Cortex of kidney (tissue), 1 donor: Measurements from ENCODE around the gene GBP1.
"Not testable (repeated sequence)": the region's sequence is repeated elsewhere in the genome, so short reads cannot be mapped to it uniquely, and the experiment has no call there.

Experiments used
- DNase-seq: peaks from one replicate; lab custom pipeline; 2025; lab: John Stamatoyannopoulos, UW

GBP1 gene

GRCh38 chr1:89065079-89065868, at the start of gene GBP1:
Gene GBP1 (minus strand): TSS chr1:89065208. CDS start chr1:89063234, 1,974 bp downstream.
- DNase-seq: no peak

GRCh38 chr1:89114662-89115061, 49.7 kb upstream of the GBP1 start:
- no peak for DNase-seq

GRCh38 chr1:89112871-89113613, 48.0 kb upstream of the GBP1 start:
- no peak for DNase-seq

GRCh38 chr1:89104687-89105086, 39.7 kb upstream of the GBP1 start:
- no peak for DNase-seq

- no peak for DNase-seq
These were observed 39.1 kb upstream of the GBP1 start for GRCh38 chr1:89104147-89104546.

GRCh38 chr1:89102021-89102420, 37.0 kb upstream of the GBP1 start:
- no peak for DNase-seq

- no peak for DNase-seq
These were observed 35.4 kb upstream of the GBP1 start for GRCh38 chr1:89100412-89100811.

- DNase-seq: no peak
These were observed 33.8 kb upstream of the GBP1 start for GRCh38 chr1:89098857-89099256.

GRCh38 chr1:89095737-89096136, 30.7 kb upstream of the GBP1 start:
- no peak for DNase-seq

- no peak for DNase-seq
These were observed 25.0 kb upstream of the GBP1 start for GRCh38 chr1:89089962-89090361.

- DNase-seq: no peak
These were observed 23.6 kb upstream of the GBP1 start for GRCh38 chr1:89088572-89088971.

GRCh38 chr1:89087241-89087640, 22.2 kb upstream of the GBP1 start:
- DNase-seq: no peak

GRCh38 chr1:89085781-89086180, 20.8 kb upstream of the GBP1 start:
- DNase-seq: no peak

GRCh38 chr1:89081005-89081404, 16.0 kb upstream of the GBP1 start:
- no peak for DNase-seq

GRCh38 chr1:89080068-89080467, 15.1 kb upstream of the GBP1 start:
- not testable (repeated sequence) for DNase-seq

- DNase-seq: not testable (repeated sequence)
These were observed 7.6 kb upstream of the GBP1 start for GRCh38 chr1:89072466-89073065.

GRCh38 chr1:89070509-89070908, 5.5 kb upstream of the GBP1 start:
- no peak for DNase-seq

- DNase-seq: no peak
These were observed 4.9 kb upstream of the GBP1 start for GRCh38 chr1:89069951-89070350.

- no peak for DNase-seq
These were observed 3.3 kb upstream of the GBP1 start for GRCh38 chr1:89068291-89068690.

- DNase-seq: no peak
These were observed 376 bp downstream of the GBP1 start for GRCh38 chr1:89064632-89065031.

- no peak for DNase-seq
These were observed 1.9 kb downstream of the GBP1 start for GRCh38 chr1:89063094-89063493.

- DNase-seq: no peak
These were observed 4.9 kb downstream of the GBP1 start for GRCh38 chr1:89060091-89060490.

GRCh38 chr1:89051955-89052312, 13.1 kb downstream of the GBP1 start:
- DNase-seq: no peak
